Coronary artery (tissue), 2 donors: ENCODE results near the gene CNTN1.

Experiments
- DNase-seq: peaks from one replicate; pipeline ENCODE4 v3.0.0-alpha.2; 2017; ENCODE audit warnings: low spot score
- H3K27ac ChIP-seq, 2 donors: fragments of 200-600 bp; sonication (generic); one replicate each; pipeline ENCODE4 v1.5.1; 2016 to 2019
- H3K4me3 ChIP-seq: fragments of 200-600 bp; sonication (generic); 2 replicates; pipeline ENCODE4 v1.5.1; 2016; ENCODE audit warnings: mild to moderate bottlenecking, moderate library complexity
- TF ChIP-seq, protein P1 (sequence below): fragments of 200-600 bp; sonication (generic); IDR thresholded peaks from one replicate; pipeline ENCODE4 v1.5.1; 2019; ENCODE audit warnings: antibody characterized with exemption

The CNTN1 gene

DNA sequence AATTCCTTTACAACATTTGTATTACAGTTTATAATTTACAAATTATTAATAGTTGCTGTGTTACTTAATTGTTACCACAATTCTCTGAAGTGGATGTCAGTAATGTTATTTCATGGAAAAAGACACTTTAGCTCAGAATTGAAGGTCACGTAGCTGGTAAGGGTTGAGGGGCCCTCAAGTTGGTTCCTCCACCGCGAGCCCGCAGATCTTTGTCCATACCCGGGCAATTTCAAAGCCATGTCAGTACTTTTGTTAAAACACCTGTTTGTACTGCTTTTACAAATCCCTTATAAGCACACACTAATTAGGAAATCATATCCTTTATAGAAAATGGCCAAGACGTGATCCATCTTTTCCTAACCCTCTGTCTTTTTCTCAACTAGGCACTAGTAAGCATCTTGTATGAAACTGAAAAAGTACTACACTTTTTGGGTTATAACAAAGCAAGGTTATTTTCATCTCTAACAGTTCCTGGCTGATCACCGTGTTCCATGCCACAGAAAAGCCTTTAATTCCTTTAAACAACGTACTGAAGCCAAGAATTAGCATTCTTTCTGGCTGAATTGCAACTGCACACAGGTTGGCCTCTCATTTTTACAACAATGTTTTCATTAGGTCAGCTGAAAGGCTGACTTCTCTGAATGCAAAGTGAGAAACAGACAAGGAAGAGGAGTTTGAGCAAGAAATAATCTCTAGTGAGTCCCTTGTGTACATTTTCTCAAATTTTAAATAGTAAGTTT is 76.1 kb downstream of the CNTN1 start:
- TF ChIP-seq, protein P1, sequence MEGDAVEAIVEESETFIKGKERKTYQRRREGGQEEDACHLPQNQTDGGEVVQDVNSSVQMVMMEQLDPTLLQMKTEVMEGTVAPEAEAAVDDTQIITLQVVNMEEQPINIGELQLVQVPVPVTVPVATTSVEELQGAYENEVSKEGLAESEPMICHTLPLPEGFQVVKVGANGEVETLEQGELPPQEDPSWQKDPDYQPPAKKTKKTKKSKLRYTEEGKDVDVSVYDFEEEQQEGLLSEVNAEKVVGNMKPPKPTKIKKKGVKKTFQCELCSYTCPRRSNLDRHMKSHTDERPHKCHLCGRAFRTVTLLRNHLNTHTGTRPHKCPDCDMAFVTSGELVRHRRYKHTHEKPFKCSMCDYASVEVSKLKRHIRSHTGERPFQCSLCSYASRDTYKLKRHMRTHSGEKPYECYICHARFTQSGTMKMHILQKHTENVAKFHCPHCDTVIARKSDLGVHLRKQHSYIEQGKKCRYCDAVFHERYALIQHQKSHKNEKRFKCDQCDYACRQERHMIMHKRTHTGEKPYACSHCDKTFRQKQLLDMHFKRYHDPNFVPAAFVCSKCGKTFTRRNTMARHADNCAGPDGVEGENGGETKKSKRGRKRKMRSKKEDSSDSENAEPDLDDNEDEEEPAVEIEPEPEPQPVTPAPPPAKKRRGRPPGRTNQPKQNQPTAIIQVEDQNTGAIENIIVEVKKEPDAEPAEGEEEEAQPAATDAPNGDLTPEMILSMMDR, result no peak
- no peak for DNase-seq
- Histone ChIP-seq H3K4me3 (no peak overlapping the region), H3K27ac (no peak overlapping the region)

DNA sequence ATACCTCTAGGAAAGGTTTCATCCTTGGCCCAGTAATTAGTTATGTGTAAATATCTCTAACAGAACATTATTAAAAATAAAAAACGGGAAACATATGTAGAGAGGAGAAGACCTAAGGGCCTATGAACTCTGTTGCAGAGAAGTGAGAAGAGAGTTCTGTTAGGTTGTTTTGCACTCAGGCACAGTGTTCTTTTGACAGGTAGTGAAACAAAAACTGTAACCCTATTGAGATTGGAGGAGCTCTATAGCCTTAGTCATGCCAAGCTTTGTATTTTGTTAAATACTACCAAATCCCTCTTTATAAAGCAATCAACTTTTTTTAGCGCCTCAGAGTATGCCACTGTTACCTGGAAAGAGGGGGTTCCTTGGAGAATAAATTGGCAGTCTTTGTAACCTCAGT is 77.6 kb downstream of the CNTN1 start:
- TF ChIP-seq, protein P1, result no peak
- no peak for DNase-seq
- Histone ChIP-seq H3K27ac (no peak overlapping the region), H3K4me3 (no peak overlapping the region)

DNA sequence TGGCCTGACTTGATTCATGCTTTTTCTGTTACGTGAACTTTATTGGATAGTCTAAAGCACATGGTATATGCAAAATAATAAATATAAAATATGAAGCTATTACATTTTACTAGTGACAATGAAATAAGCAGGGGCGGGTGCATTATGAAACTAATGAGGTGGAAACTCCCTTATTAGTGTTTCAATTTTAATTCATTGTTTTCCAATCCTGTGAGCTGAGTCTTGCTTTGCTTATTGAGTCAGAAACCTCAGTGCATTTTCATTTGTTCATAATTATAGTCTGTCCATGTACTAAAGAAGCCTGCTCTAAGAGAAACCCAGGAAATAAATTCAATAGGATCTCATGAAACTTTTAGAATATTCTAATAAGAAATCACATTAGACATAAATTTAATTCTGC is 78.5 kb downstream of the CNTN1 start:
- TF ChIP-seq, protein P1, result no peak

DNA sequence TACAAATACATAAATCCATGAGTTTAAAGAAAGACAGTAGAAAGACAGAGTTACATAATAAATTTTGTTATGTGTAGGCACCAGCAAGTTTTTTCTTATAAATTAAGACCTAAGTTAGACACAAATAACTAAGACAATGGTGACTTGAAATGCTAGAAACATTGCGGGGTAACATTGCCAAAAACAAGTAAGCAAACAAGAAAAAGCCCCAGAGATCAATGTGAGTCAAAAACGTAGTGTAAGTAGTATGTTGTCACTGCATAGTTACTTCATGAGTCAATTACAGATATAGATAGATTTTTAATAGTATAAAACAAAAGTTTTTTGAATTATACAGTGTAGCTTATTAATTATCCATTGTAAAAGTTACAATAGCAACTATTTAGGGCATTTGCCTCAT is 83.4 kb downstream of the CNTN1 start:
- TF ChIP-seq, protein P1, result no peak

More for the DNA sequence above, 78.5 kb downstream of the CNTN1 start:
- no peak overlapping the region for H3K4me3 ChIP-seq
- H3K27ac ChIP-seq, result no peak overlapping the region
- DNase-seq, result no peak

DNA sequence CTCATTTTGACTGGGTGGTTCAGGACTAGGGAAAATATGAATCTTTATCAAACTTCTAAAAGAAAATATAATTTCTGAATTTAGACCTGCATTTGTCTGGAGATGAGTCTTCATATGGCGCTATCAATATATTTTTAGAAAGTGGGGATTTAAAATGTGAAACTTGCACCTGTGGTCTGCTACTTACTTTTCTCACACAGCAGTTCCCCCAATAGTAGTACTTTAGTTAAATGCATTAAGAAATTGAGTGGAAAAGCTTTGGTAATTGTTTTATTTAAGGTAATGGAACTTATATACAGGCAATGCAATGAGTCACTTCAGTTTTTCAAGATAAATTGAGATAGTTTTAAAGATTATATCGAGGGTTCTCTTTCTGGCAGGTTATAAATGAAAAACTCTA is 91.9 kb downstream of the CNTN1 start:
- TF ChIP-seq, protein P1, result no peak
- Histone ChIP-seq H3K27ac (no peak overlapping the region), H3K4me3 (no peak overlapping the region)
- DNase-seq, result no peak

More for the DNA sequence above, 83.4 kb downstream of the CNTN1 start:
- Histone ChIP-seq H3K27ac (no peak overlapping the region), H3K4me3 (no peak overlapping the region)
- no peak for DNase-seq

DNA sequence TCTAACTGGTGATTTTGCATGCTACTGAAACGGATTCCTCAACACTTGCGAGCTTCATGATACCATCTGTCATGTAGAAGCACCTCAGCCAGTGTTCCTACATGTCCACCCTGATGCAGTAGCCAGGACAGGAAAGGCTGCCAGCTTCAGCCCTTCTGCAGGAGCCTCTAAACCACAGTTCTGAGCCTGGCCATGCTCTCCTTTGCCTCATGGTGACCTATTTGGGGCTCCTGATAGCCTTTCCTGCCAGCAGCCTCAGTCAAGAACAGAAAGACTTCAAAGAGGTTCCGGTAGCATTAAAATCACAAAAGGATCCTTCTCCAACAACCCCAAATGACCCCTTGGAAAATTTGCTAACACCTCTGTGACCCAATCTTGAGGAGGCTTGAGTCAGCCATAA is 96.0 kb downstream of the CNTN1 start:
- TF ChIP-seq, protein P1, result no peak
- no peak for DNase-seq

DNA sequence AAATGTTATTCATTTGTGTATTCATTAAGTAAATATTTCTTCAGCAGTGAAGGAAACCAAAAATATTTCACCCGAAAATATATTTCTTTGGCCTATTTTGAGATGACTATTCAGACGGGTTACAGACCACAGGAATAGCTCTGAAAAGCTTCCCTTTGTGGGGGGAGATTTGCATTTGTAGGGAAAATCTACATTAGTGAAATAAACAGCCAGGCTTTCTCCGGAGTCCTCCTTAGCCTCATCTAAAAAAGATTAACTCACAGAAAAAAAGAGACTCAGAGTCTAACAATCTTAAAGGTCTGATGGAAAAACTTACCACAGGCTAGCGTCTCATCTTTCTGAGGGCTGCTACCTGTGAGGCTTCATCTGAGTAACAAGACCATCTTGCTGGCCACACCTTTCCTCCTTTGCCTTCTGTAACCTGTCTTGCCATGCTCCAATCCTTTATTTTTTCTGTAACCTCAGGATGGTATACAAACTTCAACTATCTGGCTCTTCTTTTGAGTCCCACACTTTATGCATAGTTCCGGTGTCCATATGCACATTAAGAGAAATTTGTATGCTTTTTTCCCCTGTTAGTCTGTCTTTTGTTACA is 100.7 kb downstream of the CNTN1 start:
- TF ChIP-seq, protein P1, result no peak
- no peak for DNase-seq
- no peak overlapping the region for H3K27ac ChIP-seq

More for the DNA sequence above, 96.0 kb downstream of the CNTN1 start:
- no peak overlapping the region for H3K4me3 ChIP-seq
- no peak overlapping the region for H3K27ac ChIP-seq

More for the DNA sequence above, 100.7 kb downstream of the CNTN1 start:
- H3K4me3 ChIP-seq, result no peak overlapping the region
